ENCODE measurements around the gene ARID5B.

ARID5B gene

DNA sequence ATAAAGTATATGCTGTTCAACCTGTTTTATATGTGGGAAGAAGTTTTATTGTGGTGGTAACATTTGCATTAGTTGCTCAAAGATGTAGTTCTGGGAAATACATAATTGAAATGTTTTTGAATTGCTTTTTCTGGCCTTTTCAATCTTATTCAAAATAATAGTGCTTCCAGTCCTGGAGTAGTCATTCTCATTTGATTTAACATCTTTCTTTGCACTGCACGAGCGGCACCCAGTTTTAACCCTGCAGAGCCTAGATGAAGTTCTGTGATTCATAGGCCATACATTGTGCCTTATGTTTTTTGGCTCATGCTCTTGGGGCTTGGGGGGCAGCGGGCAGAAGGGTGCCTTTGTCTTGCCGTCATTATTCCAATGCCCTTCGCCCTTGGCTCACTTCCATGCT lies 9.9 kb downstream of the ARID5B start:
- DNase-seq (ENCODE audit: extremely low spot score), result no peak
- CTCF ChIA-PET, result no interaction called here
- TF ChIP-seq LEF1 (IDR thresholded peaks at IDR 0.05; ENCODE audit: borderline replicate concordance) (no peak), HDGF (IDR thresholded peaks at IDR 0.05; ENCODE audit: borderline replicate concordance) (no peak), FOXK2 (IDR thresholded peaks at IDR 0.05) (no peak), NFRKB (IDR thresholded peaks at IDR 0.05) (no peak), L3MBTL2 (conservative IDR thresholded peaks at IDR 0.05) (no peak), SP1 (IDR thresholded peaks at IDR 0.05) (no peak), ZNF384 (IDR thresholded peaks at IDR 0.05) (no peak), SUZ12 (IDR thresholded peaks at IDR 0.05) (no peak)
- POLR2A ChIA-PET, result no interaction called here

DNA sequence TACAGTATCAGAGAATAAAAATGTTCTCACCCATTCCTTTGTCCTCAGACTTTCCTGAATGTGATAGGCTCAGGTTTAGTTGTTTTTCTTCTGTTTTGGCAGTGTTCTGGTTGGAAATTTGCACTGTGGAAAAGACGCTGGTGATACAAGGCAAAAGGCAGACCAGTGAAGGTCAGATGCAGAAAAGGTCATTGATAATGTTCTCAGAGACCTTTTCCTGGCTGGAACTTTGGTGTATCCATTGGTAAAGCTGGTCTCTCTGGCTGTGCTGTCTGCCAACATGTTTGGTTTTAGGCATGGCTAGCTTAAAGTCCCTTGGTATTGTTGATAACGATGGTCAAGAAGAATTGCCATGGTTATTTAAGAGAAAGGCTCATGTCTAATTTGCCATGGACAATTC lies 11.5 kb downstream of the ARID5B start:
- ChIA-PET CTCF (interaction anchor here (0.7 kb wide), 1 partner anchor 12 kb away, joined by 3 read pairs; no protein-coding TSS in a partner anchor), POLR2A (no interaction called here)
- DNase-seq (ENCODE audit: extremely low spot score), result no peak
- TF ChIP-seq FOXK2 (IDR thresholded peaks at IDR 0.05), result no peak

DNA sequence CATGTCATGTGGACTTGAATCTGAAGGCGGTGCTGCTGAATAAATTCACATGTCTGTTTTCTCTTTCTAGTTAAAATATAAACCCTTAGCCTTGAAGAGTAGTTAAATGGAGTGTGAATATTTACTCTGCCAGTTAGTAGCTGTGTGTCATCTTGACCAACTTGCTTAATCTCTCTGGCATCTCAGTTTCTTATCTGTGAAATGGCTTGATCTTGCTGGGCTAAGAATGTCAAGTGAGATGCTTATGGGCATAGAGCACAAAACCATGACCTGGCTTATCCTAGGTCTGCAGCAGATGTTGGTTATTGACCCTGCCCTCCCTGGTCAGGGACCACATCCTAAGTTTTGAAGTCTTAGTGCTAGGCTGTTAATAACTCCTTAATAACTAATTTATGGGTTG lies 16.6 kb downstream of the ARID5B start:
- TF ChIP-seq SUZ12 (IDR thresholded peaks at IDR 0.05) (no peak), ELF4 (IDR thresholded peaks at IDR 0.05) (no peak), BHLHE40 (IDR thresholded peaks at IDR 0.05; ENCODE audit: borderline replicate concordance) (no peak), ZNF384 (IDR thresholded peaks at IDR 0.05) (no peak), SP1 (IDR thresholded peaks at IDR 0.05) (no peak), ARNT (IDR thresholded peaks at IDR 0.05) (no peak), FOXA1 (IDR thresholded peaks at IDR 0.05) (no peak), FOXM1 (IDR thresholded peaks at IDR 0.05; ENCODE audit: borderline replicate concordance) (no peak), CTBP1 (IDR thresholded peaks at IDR 0.05; ENCODE audit: borderline replicate concordance) (no peak), LEF1 (IDR thresholded peaks at IDR 0.05; ENCODE audit: borderline replicate concordance) (no peak), L3MBTL2 (conservative IDR thresholded peaks at IDR 0.05) (no peak), NFRKB (IDR thresholded peaks at IDR 0.05) (no peak), HDGF (IDR thresholded peaks at IDR 0.05; ENCODE audit: borderline replicate concordance) (no peak), TARDBP (IDR thresholded peaks at IDR 0.05) (no peak), FOXK2 (IDR thresholded peaks at IDR 0.05) (no peak)
- TF ChIP-seq, protein P1, sequence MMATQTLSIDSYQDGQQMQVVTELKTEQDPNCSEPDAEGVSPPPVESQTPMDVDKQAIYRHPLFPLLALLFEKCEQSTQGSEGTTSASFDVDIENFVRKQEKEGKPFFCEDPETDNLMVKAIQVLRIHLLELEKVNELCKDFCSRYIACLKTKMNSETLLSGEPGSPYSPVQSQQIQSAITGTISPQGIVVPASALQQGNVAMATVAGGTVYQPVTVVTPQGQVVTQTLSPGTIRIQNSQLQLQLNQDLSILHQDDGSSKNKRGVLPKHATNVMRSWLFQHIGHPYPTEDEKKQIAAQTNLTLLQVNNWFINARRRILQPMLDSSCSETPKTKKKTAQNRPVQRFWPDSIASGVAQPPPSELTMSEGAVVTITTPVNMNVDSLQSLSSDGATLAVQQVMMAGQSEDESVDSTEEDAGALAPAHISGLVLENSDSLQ (IDR thresholded peaks at IDR 0.05), result no peak
- CTCF ChIA-PET, result no interaction called here
- no peak for DNase-seq (ENCODE audit: extremely low spot score)
- POLR2A ChIA-PET, result no interaction called here

DNA sequence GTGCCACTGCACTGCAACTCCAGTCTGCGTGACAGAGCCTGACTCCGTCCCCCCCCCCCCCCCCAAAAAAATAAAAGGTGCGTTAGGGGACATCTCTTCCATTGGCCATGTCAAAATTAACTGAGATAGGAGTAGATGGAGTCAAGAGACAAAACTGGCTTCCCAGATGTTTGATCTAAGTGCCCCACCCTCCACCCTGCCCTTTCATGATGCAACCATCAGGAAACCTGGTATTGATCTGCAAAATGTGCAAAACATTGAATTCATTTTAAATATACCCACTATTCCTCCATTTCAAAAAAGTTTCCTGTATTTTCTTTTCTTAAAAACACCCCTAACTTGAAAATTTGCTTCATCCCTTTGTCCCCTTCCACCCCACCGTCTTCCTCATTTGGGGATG lies 17.5 kb downstream of the ARID5B start:
- ChIA-PET CTCF (no interaction called here), POLR2A (no interaction called here)
- TF ChIP-seq HDGF (IDR thresholded peaks at IDR 0.05; ENCODE audit: borderline replicate concordance) (no peak), ZNF384 (IDR thresholded peaks at IDR 0.05) (no peak), ELF4 (IDR thresholded peaks at IDR 0.05) (no peak), CTBP1 (IDR thresholded peaks at IDR 0.05; ENCODE audit: borderline replicate concordance) (no peak), SP1 (IDR thresholded peaks at IDR 0.05) (no peak), BHLHE40 (IDR thresholded peaks at IDR 0.05; ENCODE audit: borderline replicate concordance) (no peak), SUZ12 (IDR thresholded peaks at IDR 0.05) (no peak), FOXA1 (IDR thresholded peaks at IDR 0.05) (no peak), NFRKB (IDR thresholded peaks at IDR 0.05) (no peak)
- TF ChIP-seq, protein P1 (IDR thresholded peaks at IDR 0.05), result no peak

DNA sequence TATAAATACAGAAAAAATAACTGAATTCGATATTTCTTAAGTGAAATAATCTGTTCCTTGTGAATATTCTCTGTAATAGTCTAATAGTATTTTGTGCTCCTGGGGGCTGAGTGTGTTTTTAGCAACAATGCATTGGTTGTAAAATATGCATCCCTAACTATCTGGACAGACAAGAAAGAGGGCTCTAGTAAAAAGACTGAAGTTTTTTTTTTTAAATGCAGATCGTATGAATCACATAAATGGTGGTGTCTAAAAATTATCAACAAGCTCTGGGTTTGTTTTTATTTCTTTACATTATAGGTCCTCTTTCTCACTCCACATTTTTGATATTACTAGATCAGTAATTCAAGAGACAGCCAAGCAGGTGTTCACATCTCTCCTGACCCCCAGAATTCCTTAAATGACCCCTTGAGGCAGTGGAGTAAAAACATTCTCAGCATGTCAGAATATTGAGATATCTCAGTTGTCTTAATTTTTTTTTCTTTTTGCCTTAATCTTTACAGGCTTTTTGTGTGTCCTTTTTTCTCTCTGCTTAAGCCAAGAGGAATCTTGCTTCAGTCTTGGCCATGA lies 18.2 kb downstream of the ARID5B start:
- TF ChIP-seq ZNF384 (IDR thresholded peaks at IDR 0.05) (no peak), BHLHE40 (IDR thresholded peaks at IDR 0.05; ENCODE audit: borderline replicate concordance) (no peak), SP1 (IDR thresholded peaks at IDR 0.05) (no peak), FOXK2 (IDR thresholded peaks at IDR 0.05) (no peak), LEF1 (IDR thresholded peaks at IDR 0.05; ENCODE audit: borderline replicate concordance) (no peak), L3MBTL2 (conservative IDR thresholded peaks at IDR 0.05) (no peak), NFRKB (IDR thresholded peaks at IDR 0.05) (no peak), CTBP1 (IDR thresholded peaks at IDR 0.05; ENCODE audit: borderline replicate concordance) (no peak), SUZ12 (IDR thresholded peaks at IDR 0.05) (no peak), TARDBP (IDR thresholded peaks at IDR 0.05) (no peak), ARNT (IDR thresholded peaks at IDR 0.05) (no peak), ELF4 (IDR thresholded peaks at IDR 0.05) (no peak), HDGF (IDR thresholded peaks at IDR 0.05; ENCODE audit: borderline replicate concordance) (no peak), FOXM1 (IDR thresholded peaks at IDR 0.05; ENCODE audit: borderline replicate concordance) (no peak), FOXA1 (IDR thresholded peaks at IDR 0.05) (no peak)
- TF ChIP-seq, protein P1 (IDR thresholded peaks at IDR 0.05), result no peak
- no peak for DNase-seq (ENCODE audit: extremely low spot score)
- CTCF ChIA-PET, result no interaction called here
- POLR2A ChIA-PET, result no interaction called here

More for the DNA sequence above, 17.5 kb downstream of the ARID5B start:
- no peak for DNase-seq (ENCODE audit: extremely low spot score)

DNA sequence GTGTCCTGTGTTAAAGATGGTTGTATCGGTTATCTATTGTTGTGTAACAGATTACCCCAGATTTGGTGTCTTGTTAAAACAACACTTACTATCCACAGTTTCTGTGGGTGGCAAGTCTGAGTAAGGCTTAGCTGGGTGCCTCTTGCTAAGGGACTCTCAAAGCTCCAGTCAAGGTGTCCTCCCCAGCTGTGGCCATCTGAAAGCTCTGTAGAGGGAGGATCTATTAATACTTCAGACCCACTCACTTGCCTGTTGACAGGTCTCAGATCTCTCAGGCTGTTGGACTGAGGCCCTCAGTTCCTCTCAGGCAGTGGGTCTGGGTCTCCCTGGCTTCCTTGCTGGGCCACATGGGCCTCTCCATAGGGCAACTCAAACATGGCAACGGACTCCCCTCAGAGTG lies 19.6 kb downstream of the ARID5B start:
- TF ChIP-seq L3MBTL2 (conservative IDR thresholded peaks at IDR 0.05) (no peak), LEF1 (IDR thresholded peaks at IDR 0.05; ENCODE audit: borderline replicate concordance) (no peak), TARDBP (IDR thresholded peaks at IDR 0.05) (no peak), CTBP1 (IDR thresholded peaks at IDR 0.05; ENCODE audit: borderline replicate concordance) (no peak), HDGF (IDR thresholded peaks at IDR 0.05; ENCODE audit: borderline replicate concordance) (no peak), BHLHE40 (IDR thresholded peaks at IDR 0.05; ENCODE audit: borderline replicate concordance) (no peak), ELF4 (IDR thresholded peaks at IDR 0.05) (no peak), SP1 (IDR thresholded peaks at IDR 0.05) (no peak), ARNT (IDR thresholded peaks at IDR 0.05) (no peak)
- POLR2A ChIA-PET, result no interaction called here
- DNase-seq (ENCODE audit: extremely low spot score), result no peak
- CTCF ChIA-PET, result no interaction called here

Measured in HEK293T (cell line).